ENCODE measurements around the gene IQSEC1. TPM values are rescaled to one million over a fixed set of nuclear protein-coding genes. Genes with fewer than 3 reads are reported as not detected.
A peak's percentile ranks its signal among the peaks of the same experiment; 100 is the strongest.

IQSEC1 gene
- total RNA-seq, 1 donor from 2014 or later = 82.3 TPM

GRCh38 chr3:13009946-13010315, 63.3 kb downstream of the IQSEC1 start:
- peak overlapping the region; percentile 89 for H3K27ac ChIP-seq
- H3K36me3 ChIP-seq = no peaks in the 10 kb centered on the region
- H3K9me3 ChIP-seq = no peaks in the 10 kb centered on the region
- peak; percentile 45 for DNase-seq
- intact Hi-C loops (cut with DNase I) = no loop called here
- TF ChIP-seq CTCF (IDR thresholded peaks at IDR 0.05) = no peak
- H3K4me3 ChIP-seq = no peak overlapping the region
- H3K4me1 ChIP-seq = peaks cover 76% of the 10 kb centered on the region
- no peaks in the 10 kb centered on the region for H3K27me3 ChIP-seq (ENCODE audit: low read depth)
- ATAC-seq = no peak

GRCh38 chr3:13009132-13009945, 63.9 kb downstream of the IQSEC1 start:
- DNase-seq = peak; percentile 90
- H3K4me3 ChIP-seq = peak overlapping the region; percentile 8
- H3K27ac ChIP-seq = peak overlapping the region; percentile 89
- H3K36me3 ChIP-seq = no peaks in the 10 kb centered on the region
- intact Hi-C loops (cut with DNase I) = no loop called here
- H3K9me3 ChIP-seq = no peaks in the 10 kb centered on the region
- peak; percentile 52 to 62 for ATAC-seq
- TF ChIP-seq CTCF (IDR thresholded peaks at IDR 0.05) = no peak
- peaks cover 76% of the 10 kb centered on the region for H3K4me1 ChIP-seq
- H3K27me3 ChIP-seq (ENCODE audit: low read depth) = no peaks in the 10 kb centered on the region

- Histone ChIP-seq H3K27ac (peak overlapping the region; percentile 89), H3K27me3 (ENCODE audit: low read depth) (no peaks in the 10 kb centered on the region), H3K36me3 (no peaks in the 10 kb centered on the region), H3K4me1 (peaks cover 76% of the 10 kb centered on the region), H3K9me3 (no peaks in the 10 kb centered on the region), H3K4me3 (peak overlapping the region; percentile 8)
- peak; percentile 18 for DNase-seq
- no peak for ATAC-seq
- no peak for TF ChIP-seq CTCF (IDR thresholded peaks at IDR 0.05)
- intact Hi-C loops (cut with DNase I) = no loop called here
Measured at GRCh38 chr3:13008155-13008995, 64.9 kb downstream of the IQSEC1 start.

- Histone ChIP-seq H3K27me3 (ENCODE audit: low read depth) (no peaks in the 10 kb centered on the region), H3K9me3 (no peaks in the 10 kb centered on the region), H3K4me3 (no peak overlapping the region), H3K36me3 (no peaks in the 10 kb centered on the region), H3K27ac (no peak overlapping the region), H3K4me1 (peaks cover 76% of the 10 kb centered on the region)
- intact Hi-C loops (cut with DNase I) = no loop called here
- ATAC-seq (no peak), DNase-seq (peak; percentile 34)
- TF ChIP-seq CTCF (IDR thresholded peaks at IDR 0.05) = no peak
Measured at GRCh38 chr3:13007251-13007941, 65.8 kb downstream of the IQSEC1 start.

GRCh38 chr3:13006216-13006990, 66.8 kb downstream of the IQSEC1 start:
- no peak overlapping the region for H3K27ac ChIP-seq
- H3K36me3 ChIP-seq = no peaks in the 10 kb centered on the region
- no peak for ATAC-seq
- peaks cover 72% of the 10 kb centered on the region for H3K4me1 ChIP-seq
- peak; percentile 24 for DNase-seq
- no peaks in the 10 kb centered on the region for H3K9me3 ChIP-seq
- H3K27me3 ChIP-seq (ENCODE audit: low read depth) = no peaks in the 10 kb centered on the region
- H3K4me3 ChIP-seq = no peak overlapping the region
- no peak for TF ChIP-seq CTCF (IDR thresholded peaks at IDR 0.05)
- intact Hi-C loops (cut with DNase I) = no loop called here

Measured in lower lobe of right lung (tissue), 2 donors.